HS-27A (cell line): ENCODE results near the gene QSOX1.

ENCODE experiments used
- DNase-seq: peaks from one replicate; pipeline ENCODE4 v3.0.0-alpha.2; 2012; ENCODE audit warnings: low read depth, missing footprints

Gene QSOX1

GRCh38 chr1:180215856-180216625 lies 61.4 kb downstream of the QSOX1 start:
- DNase-seq, result no peak

- no peak for DNase-seq
These were observed 62.3 kb downstream of the QSOX1 start for GRCh38 chr1:180217006-180217405.

GRCh38 chr1:180218806-180219765 lies 64.4 kb downstream of the QSOX1 start:
- no peak for DNase-seq

GRCh38 chr1:180219776-180220175 lies 65.1 kb downstream of the QSOX1 start:
- no peak for DNase-seq

- no peak for DNase-seq
These were observed 66.8 kb downstream of the QSOX1 start for GRCh38 chr1:180221462-180221861.

GRCh38 chr1:180224902-180225301 lies 70.2 kb downstream of the QSOX1 start:
- no peak for DNase-seq

GRCh38 chr1:180225403-180225802 lies 70.7 kb downstream of the QSOX1 start:
- DNase-seq, result no peak

GRCh38 chr1:180227861-180228647 lies 73.4 kb downstream of the QSOX1 start:
- DNase-seq, result no peak

- no peak for DNase-seq
These were observed 74.2 kb downstream of the QSOX1 start for GRCh38 chr1:180228648-180229482.

GRCh38 chr1:180229483-180230415 lies 75.1 kb downstream of the QSOX1 start, which contains the start of gene LHX4:
Gene LHX4 (plus strand): TSS chr1:180230264. CDS start chr1:180230530, 266 bp downstream.
- no peak for DNase-seq

- DNase-seq, result no peak
These were observed 75.7 kb downstream of the QSOX1 start for GRCh38 chr1:180230416-180230790.

- no peak for DNase-seq
These were observed 76.3 kb downstream of the QSOX1 start for GRCh38 chr1:180230791-180231505.

- DNase-seq, result no peak
These were observed 76.8 kb downstream of the QSOX1 start for GRCh38 chr1:180231506-180231921.

- DNase-seq, result no peak
These were observed 77.3 kb downstream of the QSOX1 start for GRCh38 chr1:180231936-180232335.

GRCh38 chr1:180232521-180233043 lies 77.9 kb downstream of the QSOX1 start:
- no peak for DNase-seq

- no peak for DNase-seq
These were observed 78.7 kb downstream of the QSOX1 start for GRCh38 chr1:180233191-180234011.

- DNase-seq, result no peak
These were observed 79.9 kb downstream of the QSOX1 start for GRCh38 chr1:180234369-180235076.

GRCh38 chr1:180235077-180235501 lies 80.4 kb downstream of the QSOX1 start:
- no peak for DNase-seq
